ENCODE measurements around the gene APBA2.

APBA2 gene

DNA sequence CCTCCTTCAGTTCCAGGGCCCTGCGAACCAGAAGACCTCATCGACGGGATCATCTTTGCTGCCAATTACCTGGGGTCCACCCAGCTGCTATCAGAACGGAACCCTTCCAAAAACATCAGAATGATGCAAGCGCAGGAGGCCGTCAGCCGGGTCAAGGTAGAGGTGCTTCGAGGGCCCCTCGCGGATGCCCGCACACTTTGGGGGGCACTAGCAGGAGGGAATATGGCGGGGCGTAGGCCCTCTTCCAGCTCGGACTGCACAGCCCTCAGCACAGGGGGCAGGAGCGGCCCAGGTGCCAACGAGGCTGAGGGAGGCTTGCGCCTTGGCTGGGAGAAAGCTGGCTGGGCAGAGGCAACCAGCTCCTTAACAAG, 207.3 kb downstream of the APBA2 start:
- DNase-seq, result no peak

DNA sequence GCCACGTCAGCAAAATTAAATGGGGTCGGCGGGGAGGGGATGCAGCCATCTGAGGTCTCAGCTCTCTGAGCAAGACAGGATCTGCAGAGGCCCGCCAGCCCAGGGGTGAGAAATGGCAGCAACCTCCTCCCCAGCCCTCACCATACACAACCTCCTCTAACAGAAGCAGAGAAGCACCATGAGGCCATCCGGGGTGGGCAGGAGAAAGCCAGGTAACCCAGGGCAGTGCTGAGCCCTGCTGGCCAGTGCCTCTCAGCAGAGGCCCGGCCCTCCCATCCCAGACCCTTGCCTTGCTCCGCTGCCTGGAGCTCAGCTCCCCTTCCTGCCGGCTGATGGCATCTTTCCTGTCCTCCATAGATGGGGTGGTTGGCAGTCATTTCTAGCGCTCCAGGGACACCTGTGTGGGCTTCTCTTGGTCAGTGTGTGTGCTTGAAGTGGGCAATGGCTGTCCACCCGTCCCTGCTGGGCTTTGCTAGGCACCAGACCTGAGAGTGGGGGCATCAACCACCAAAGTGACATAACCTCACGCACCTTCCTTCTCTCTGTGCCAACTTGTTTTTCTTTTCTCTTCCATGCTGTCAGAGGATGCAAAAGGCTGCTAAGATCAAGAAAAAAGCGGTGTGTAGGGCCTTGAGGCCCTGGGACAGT, 208.0 kb downstream of the APBA2 start:
- DNase-seq, result no peak

DNA sequence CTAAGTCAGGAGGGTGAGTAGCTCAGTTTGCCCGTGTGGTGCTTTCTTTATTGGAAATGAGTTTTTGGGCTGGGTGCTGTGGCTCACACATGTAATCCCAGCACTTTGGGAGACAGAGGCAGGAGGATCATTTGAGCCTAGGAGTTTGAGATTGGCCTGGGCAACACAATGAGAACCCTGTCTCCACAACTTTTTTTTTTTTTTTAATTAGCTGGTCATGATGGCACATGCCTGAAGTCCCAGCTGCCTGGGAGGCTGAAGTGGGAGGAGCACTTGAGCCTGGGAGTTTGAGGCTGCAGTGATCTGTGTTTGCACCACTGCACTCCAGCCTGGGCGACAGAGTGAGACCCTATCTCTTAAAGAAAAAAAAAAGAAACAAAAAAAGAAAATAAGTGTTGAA, 208.9 kb downstream of the APBA2 start:
- DNase-seq, result no peak

DNA sequence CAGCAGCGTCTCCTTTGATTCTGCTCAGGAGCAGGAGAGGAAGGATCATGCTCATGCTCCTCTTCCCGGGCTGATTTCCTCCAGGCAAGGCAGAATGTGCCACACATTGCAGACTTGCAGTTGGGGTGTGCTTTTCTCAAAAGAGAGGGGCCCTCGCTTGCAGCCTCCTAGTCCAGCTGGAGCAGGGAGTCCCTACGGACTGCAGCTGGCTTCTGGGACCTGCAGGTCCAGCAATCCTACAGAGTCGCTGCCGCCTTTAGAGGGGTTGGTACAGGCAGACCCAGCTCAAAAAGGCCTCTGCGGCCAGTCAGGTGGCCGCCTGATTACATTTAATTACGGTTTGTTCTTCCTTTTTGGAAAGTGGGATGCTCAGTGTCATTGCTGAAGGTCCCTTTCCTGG, 210.0 kb downstream of the APBA2 start:
- DNase-seq, result no peak

GRCh38 chr15:29097168-29097567, 211.4 kb downstream of the APBA2 start:
- DNase-seq, result no peak

DNA sequence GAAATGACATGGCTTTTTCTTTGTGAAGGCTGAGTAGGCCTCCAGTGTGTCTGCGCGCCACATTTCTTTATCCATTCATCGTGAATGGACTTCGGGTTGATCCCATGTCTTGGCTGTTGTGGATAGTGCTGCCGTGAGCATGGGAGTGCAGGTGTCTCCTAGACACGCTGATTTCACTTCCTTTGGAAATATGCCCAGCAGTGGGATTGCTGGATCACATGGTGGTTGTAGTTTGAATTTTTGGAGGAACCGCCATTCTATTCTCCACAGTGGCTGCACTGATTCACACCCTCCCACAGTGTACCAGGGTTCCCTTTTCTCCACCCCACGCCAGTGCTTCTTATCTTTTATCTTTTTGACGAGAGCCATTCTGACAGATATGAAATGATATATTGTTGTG, 212.2 kb downstream of the APBA2 start:
- DNase-seq, result no peak

GRCh38 chr15:29098652-29099051, 212.9 kb downstream of the APBA2 start:
- no peak for DNase-seq

DNA sequence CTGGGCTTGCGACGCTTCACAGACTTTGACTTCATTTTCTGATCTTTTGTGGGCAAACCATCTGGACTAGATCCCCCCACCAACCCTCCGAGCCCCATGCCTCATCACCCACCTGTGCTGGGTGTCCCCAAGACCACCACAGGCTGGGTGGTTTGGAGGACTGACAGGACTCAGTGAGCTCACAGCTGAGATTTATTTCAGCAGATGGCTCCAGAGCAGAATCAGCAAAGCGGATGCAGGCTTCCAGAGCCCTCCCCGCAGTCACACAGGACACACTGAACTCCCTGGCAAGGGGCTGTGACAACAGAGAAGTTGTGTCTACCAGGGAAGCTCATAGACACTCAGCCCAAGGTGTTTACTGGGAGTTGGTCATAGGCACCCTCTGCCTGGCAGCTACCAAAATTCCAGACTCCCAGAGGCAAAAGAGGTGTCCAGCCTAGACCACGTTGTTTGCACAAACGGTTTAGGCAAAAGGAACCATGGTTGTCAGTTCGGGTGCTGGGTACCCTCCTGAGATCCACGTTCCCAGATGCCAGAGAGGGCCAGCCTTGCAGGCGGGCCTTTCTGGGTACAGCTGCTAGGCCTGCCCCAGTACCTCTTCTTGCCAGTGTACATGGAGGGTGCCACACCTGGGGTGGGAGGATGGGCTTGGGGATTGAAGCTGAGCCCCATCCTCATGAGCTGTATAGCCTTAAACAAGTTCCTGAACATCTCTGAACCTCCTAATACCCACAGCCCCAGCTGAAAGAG, 213.5 kb downstream of the APBA2 start:
- no peak for DNase-seq

- no peak for DNase-seq
These were observed 214.8 kb downstream of the APBA2 start for GRCh38 chr15:29100486-29101000.

GRCh38 chr15:29101491-29101890, 215.7 kb downstream of the APBA2 start:
- no peak for DNase-seq

DNA sequence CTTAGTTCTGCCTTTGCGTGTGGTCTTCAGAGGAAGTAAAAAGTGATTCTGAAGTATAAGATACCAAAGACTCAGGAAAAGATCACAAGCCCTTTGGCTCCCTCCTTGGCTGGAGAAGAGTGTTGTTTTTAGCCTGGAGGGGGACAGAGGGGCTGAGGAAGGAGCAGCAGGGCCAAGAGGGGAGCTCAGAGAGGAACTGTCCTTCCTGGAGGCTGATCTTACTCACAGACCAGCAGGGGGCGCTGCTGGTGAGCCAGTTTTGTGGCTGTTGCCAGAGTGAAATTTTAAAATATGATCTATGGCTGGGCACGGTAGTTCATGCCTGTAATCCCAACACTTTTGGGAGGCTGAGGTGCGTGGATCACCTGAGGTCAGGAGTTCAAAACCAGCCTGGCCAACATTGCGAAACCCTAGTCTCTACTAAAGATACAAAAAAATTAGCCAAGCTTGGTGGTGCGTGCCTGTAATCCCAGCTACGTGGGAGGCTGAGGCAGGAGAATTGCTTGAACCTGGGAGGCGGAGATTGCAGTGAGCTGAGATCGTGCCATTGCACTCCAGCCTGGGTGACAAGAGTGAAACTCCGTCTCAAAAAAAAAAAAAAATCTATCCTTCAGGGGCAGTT, 216.5 kb downstream of the APBA2 start:
- peak; percentile 77 for DNase-seq

GRCh38 chr15:29102911-29103823, 217.4 kb downstream of the APBA2 start:
- peak; percentile 21 for DNase-seq

- DNase-seq, result peak; percentile 76
These were observed 218.2 kb downstream of the APBA2 start for GRCh38 chr15:29103824-29104565.

- no peak for DNase-seq
These were observed 218.7 kb downstream of the APBA2 start for GRCh38 chr15:29104566-29104880.

GRCh38 chr15:29105151-29105854, 219.5 kb downstream of the APBA2 start:
- no peak for DNase-seq

DNA sequence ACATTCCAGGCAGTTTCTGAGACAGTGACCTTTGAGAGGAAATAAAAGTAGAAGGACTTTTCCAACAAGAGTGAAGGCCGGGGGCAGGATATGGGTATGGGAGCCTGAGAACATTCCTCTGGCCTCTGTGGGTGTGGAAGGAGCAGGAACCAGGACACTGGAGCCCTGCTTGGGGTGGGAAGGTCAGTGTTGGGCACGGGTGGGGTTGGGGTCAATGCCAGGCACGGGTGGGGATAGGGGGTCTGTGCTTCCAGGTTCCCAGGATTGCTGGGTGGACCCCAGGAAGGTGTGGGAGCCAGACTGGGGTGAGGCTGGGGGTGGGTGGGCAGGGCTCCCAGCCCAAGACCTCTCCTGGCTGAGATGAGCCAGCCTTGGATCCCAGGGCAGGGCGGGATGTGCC, 220.3 kb downstream of the APBA2 start:
- DNase-seq, result no peak

DNA sequence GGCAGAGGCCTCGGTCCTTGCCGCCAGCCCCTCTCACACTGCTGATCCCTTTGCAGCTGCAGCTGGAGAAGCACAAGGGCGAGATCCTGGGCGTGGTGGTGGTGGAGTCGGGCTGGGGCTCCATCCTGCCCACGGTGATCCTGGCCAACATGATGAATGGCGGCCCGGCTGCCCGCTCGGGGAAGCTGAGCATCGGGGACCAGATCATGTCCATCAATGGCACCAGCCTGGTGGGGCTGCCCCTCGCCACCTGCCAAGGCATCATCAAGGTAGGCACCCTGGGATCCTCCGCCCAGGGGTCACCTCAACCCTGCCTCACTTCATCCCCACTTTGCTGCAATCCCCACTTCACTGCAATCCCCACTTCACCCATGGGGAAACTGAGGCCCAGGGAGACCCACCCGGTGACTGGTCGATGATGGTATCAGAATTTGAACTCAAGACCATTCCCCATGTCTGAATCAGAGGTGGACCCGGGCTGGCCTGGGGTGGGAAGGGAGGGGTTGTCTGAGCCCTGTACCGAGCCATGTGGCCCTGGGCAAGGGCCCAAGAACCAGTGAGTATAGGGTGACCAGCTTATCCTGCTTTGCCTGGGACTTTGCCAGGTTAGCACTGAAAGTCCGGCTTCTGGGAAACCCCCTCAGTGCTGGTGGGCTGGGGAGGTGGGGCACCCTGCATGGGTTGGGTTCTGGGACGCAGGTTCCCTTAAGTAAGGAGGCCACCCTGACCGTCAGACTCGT, 220.9 kb downstream of the APBA2 start:
- no peak for DNase-seq

- no peak for DNase-seq
These were observed 221.6 kb downstream of the APBA2 start for GRCh38 chr15:29107291-29107890.

GRCh38 chr15:29107971-29108645, 222.3 kb downstream of the APBA2 start:
- DNase-seq, result no peak

DNA sequence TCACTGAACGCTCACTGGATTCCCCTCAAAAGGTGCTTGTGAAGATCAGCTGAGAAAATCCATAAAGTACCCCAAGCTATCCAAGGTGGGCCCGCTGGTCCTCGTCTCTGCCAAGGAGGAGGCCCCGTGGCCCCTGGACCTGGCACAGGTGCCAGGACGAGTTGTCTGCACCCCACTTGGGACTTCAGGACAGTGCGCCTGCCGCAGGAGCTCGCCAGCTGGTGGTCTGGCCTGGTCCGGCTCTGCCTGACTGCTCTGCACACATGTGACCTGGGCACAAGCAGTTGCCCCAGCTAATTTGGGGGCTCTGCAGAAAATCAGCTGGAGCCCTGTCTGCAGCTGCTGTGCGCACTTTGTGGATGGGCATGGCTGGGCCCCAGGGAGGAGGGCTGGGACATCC, 224.0 kb downstream of the APBA2 start:
- DNase-seq, result no peak

All from activated CD4-positive, alpha-beta T cell treated with anti-CD3 and anti-CD28 coated beads for 48 hours (primary cell).